Trophoblast cell (in vitro differentiated cells and primary cell): Measurements from ENCODE around the gene TANK.
A peak's percentile ranks its signal among the peaks of the same experiment; 100 is the strongest.
"Not testable (repeated sequence)": the region's sequence is repeated elsewhere in the genome, so short reads cannot be mapped to it uniquely, and the experiment has no call there.

Experiments used
- DNase-seq, 2 donors: peaks; one replicate each; pipeline ENCODE4 v3.0.0-alpha.2; 2016
- H2AFZ ChIP-seq: 2 replicates; pipeline ENCODE4 v1.6.1; 2013; ENCODE audit warnings: low read length, moderate library complexity, mild to moderate bottlenecking; ENCODE audit not compliant: insufficient read depth, poor library complexity
- H2AK5ac ChIP-seq: 2 replicates; pipeline ENCODE4 v1.6.1; 2013; ENCODE audit warnings: mild to moderate bottlenecking, low read length
- H2BK120ac ChIP-seq: 2 replicates; pipeline ENCODE4 v1.6.1; 2013; ENCODE audit warnings: low read length, mild to moderate bottlenecking, moderate library complexity; ENCODE audit not compliant: insufficient read depth, poor library complexity
- H2BK12ac ChIP-seq: 2 replicates; pipeline ENCODE4 v1.6.1; 2013; ENCODE audit warnings: mild to moderate bottlenecking, low read length, moderate library complexity
- H2BK5ac ChIP-seq: 2 replicates; pipeline ENCODE4 v1.6.1; 2013; ENCODE audit warnings: low read length, low read depth, moderate library complexity, mild to moderate bottlenecking; ENCODE audit not compliant: poor library complexity
- H3K14ac ChIP-seq: 2 replicates; pipeline ENCODE4 v1.6.1; 2013; ENCODE audit warnings: mild to moderate bottlenecking, low read length
- H3K18ac ChIP-seq: 2 replicates; pipeline ENCODE4 v1.6.1; 2013; ENCODE audit warnings: mild to moderate bottlenecking, low read length
- H3K23ac ChIP-seq: 2 replicates; pipeline ENCODE4 v1.6.1; 2013; ENCODE audit warnings: low read length
- H3K27ac ChIP-seq: 2 replicates; pipeline ENCODE4 v1.5.1; 2013; ENCODE audit warnings: low read depth, mild to moderate bottlenecking, inconsistent platforms, low read length, moderate library complexity
- H3K27me3 ChIP-seq: 2 replicates; pipeline ENCODE4 v1.6.1; 2013; ENCODE audit warnings: inconsistent platforms, mild to moderate bottlenecking, low read length, moderate library complexity; ENCODE audit not compliant: insufficient read depth
- H3K36me3 ChIP-seq, 2 experiments: 1 replicate in 1 of 2; 2 replicates in 1 of 2; pipeline ENCODE4 v1.6.1; 2013; ENCODE audit warnings: low read length in 2 of 2, mild to moderate bottlenecking in 2 of 2, moderate library complexity in 1 of 2; ENCODE audit not compliant: insufficient read depth in 2 of 2, control insufficient read depth in 1 of 2
- H3K4ac ChIP-seq: 2 replicates; pipeline ENCODE4 v1.6.1; 2013; ENCODE audit warnings: low read depth, mild to moderate bottlenecking, low read length, moderate library complexity
- H3K4me1 ChIP-seq, 2 experiments: 1 replicate in 1 of 2; 2 replicates in 1 of 2; pipeline ENCODE4 v1.6.1; 2013; ENCODE audit warnings: low read length in 2 of 2, mild to moderate bottlenecking in 2 of 2, moderate library complexity in 1 of 2; ENCODE audit not compliant: insufficient read depth in 2 of 2, control insufficient read depth in 1 of 2
- H3K4me2 ChIP-seq: 2 replicates; pipeline ENCODE4 v1.6.1; 2013; ENCODE audit warnings: inconsistent platforms, mild to moderate bottlenecking, low read length, moderate library complexity
- H3K4me3 ChIP-seq: 2 replicates; pipeline ENCODE4 v1.5.1; 2013; ENCODE audit warnings: mild to moderate bottlenecking, low read depth, low read length, inconsistent platforms
- H3K79me1 ChIP-seq: one replicate; pipeline ENCODE4 v1.6.1; 2013; ENCODE audit warnings: low read length
- H3K79me2 ChIP-seq: 2 replicates; pipeline ENCODE4 v1.6.1; 2013; ENCODE audit warnings: low read length, mild to moderate bottlenecking; ENCODE audit not compliant: control insufficient read depth, insufficient read depth, poor library complexity
- H3K9ac ChIP-seq: 2 replicates; pipeline ENCODE4 v1.6.1; 2013; ENCODE audit warnings: mild to moderate bottlenecking, low read length
- H3K9me3 ChIP-seq: 2 replicates; pipeline ENCODE4 v1.6.1; 2013; ENCODE audit warnings: low read depth, mild to moderate bottlenecking, control low read depth, inconsistent platforms, low read length; ENCODE audit not compliant: insufficient read depth
- H4K12ac ChIP-seq: 2 replicates; pipeline ENCODE4 v1.6.1; 2013; ENCODE audit warnings: low read depth, mild to moderate bottlenecking, low read length, moderate library complexity
- H4K8ac ChIP-seq: 2 replicates; pipeline ENCODE4 v1.6.1; 2013; ENCODE audit warnings: low read depth, mild to moderate bottlenecking, low read length, moderate library complexity
- H4K91ac ChIP-seq: one replicate; pipeline ENCODE4 v1.6.1; 2013; ENCODE audit warnings: low read depth, mild to moderate bottlenecking, low read length, moderate library complexity
- WGBS: extraction: QIAGEN DNeasy Blood & Tissue Kit; methylation state at CpG from one replicate; pipeline ENCODE4 v1.1.7; 2013; ENCODE audit warnings: missing lambda C conversion rate; ENCODE audit not compliant: insufficient read length, insufficient coverage; ENCODE audit errors: extremely low coverage; 5-methylcytosine and 5-hydroxymethylcytosine counted together

Gene TANK

DNA sequence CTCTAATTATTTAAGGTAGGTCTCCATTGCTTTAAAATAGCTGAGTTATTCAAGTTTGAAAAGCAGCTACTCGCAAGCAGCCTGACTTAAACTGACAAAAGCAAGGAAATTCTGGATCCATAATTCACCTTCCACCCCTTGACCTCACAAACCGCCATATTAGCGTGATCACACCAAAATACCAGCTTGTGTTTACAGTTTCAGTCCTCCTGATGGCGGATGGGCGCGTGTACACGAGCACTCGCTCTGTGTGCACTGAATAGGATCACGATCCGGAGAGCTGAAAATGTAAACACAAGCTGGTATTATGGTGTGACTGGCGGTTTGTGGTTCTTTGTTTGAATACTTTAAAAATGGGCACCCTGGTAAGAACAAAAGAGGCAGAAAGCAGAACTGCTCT is 105.6 kb downstream of the TANK start:
- Histone ChIP-seq H3K79me1 (no peaks in the 10 kb centered on the region), H4K91ac (no peak overlapping the region), H3K14ac (no peak overlapping the region), H3K4me1 (no peaks in the 10 kb centered on the region), H3K18ac (no peak overlapping the region), H3K4me3 (no peak overlapping the region), H4K12ac (no peak overlapping the region), H3K4me2 (no peak overlapping the region), H3K36me3 (no peaks in the 10 kb centered on the region), H4K8ac (no peak overlapping the region), H3K27ac (no peak overlapping the region), H3K23ac (no peak overlapping the region), H3K4ac (no peak overlapping the region), H3K9me3 (no peaks in the 10 kb centered on the region), H2AFZ (peak overlapping the region; percentile 32), H2BK5ac (no peak overlapping the region), H2AK5ac (no peak overlapping the region), H2BK12ac (no peak overlapping the region), H3K79me2 (no peaks in the 10 kb centered on the region), H3K9ac (no peak overlapping the region), H2BK120ac (no peak overlapping the region), H3K27me3 (no peaks in the 10 kb centered on the region)
- WGBS, result no CpG with 5 or more reads among the region's 11 CpGs
- DNase-seq, result no peak

DNA sequence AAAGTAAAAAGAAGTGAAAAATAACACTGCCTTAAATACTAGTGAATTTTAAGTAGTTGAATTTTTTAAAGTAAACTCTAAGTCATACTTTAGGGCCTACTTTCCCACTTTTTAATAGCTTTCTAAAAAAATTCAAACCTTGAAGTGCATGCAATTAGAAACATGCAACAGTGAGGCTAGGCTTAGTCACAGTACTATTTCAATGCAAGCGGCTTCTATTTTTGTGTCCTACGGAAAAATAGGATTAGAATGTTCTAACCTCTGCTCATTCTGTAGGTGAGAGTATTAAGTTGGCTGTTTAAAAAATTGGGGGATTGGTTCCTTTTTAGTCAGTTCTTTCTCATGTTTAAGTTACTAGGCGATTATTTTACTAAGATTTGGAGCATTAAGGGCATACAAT is 108.9 kb downstream of the TANK start:
- no peak overlapping the region for H3K27ac ChIP-seq
- no CpG with 5 or more reads among the region's 3 CpGs for WGBS

DNA sequence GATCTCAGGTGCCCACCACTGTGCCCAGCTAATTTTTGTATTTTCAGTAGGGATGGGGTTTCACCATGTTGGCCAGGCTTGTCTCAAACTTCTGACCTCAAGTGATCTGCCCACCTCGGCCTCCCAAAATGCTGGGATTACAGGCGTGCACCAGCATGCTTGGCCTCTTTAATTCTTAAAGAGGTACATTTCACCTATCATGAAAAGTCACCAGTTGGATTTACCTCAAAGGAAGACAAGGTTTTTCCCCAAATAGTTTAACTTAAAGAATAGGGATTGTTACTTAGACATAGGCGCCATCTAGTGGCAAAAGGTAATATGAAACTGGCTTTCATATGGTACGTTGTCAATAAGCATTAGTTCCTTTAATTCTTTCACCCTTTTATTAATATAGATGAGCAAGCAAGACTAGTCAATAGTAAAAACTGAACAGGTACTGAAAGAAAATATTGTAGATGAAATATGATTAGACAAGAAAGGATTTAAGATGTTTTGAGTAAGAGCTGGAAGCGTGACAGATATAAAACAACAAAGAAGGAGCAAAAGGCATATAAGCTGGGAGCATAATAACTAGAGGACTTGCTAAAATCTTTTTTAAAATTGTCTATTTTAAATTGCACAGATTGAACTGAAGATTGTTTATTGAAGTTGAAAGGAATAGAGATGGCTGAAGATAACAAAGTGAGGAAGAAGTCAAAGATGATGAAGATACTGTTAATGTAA is 113.0 kb downstream of the TANK start:
- no peak overlapping the region for H3K4me2 ChIP-seq
- no peak overlapping the region for H2BK12ac ChIP-seq
- no peaks in the 10 kb centered on the region for H3K27me3 ChIP-seq
- H4K91ac ChIP-seq, result no peak overlapping the region
- H3K27ac ChIP-seq, result no peak overlapping the region
- H3K4me3 ChIP-seq, result no peak overlapping the region
- H3K9ac ChIP-seq, result no peak overlapping the region
- H2AFZ ChIP-seq, result no peak overlapping the region
- H3K14ac ChIP-seq, result no peak overlapping the region
- H3K23ac ChIP-seq, result no peak overlapping the region
- no peak overlapping the region for H3K18ac ChIP-seq
- H2BK120ac ChIP-seq, result no peak overlapping the region
- DNase-seq, result peak; percentile 28 to 92
- H3K4ac ChIP-seq, result no peak overlapping the region
- no peaks in the 10 kb centered on the region for H3K36me3 ChIP-seq
- no peaks in the 10 kb centered on the region for H3K79me1 ChIP-seq
- no peaks in the 10 kb centered on the region for H3K79me2 ChIP-seq
- H2BK5ac ChIP-seq, result no peak overlapping the region
- no peaks in the 10 kb centered on the region for H3K4me1 ChIP-seq
- no CpG with 5 or more reads among the region's 5 CpGs for whole genome bisulfite sequencing
- H4K8ac ChIP-seq, result no peak overlapping the region
- H4K12ac ChIP-seq, result no peak overlapping the region
- no peaks in the 10 kb centered on the region for H3K9me3 ChIP-seq
- H2AK5ac ChIP-seq, result no peak overlapping the region

More for the DNA sequence above, 108.9 kb downstream of the TANK start:
- Histone ChIP-seq H3K79me1 (no peaks in the 10 kb centered on the region), H2BK120ac (no peak overlapping the region), H4K12ac (no peak overlapping the region), H3K23ac (no peak overlapping the region), H3K18ac (no peak overlapping the region), H2AFZ (no peak overlapping the region), H4K91ac (no peak overlapping the region), H3K36me3 (no peaks in the 10 kb centered on the region), H3K9me3 (no peaks in the 10 kb centered on the region), H3K4me1 (no peaks in the 10 kb centered on the region), H2BK5ac (no peak overlapping the region), H3K14ac (no peak overlapping the region), H3K9ac (no peak overlapping the region), H4K8ac (no peak overlapping the region), H2BK12ac (no peak overlapping the region), H3K79me2 (no peaks in the 10 kb centered on the region), H3K27me3 (no peaks in the 10 kb centered on the region), H3K4me2 (no peak overlapping the region), H3K4me3 (no peak overlapping the region), H3K4ac (no peak overlapping the region), H2AK5ac (no peak overlapping the region)
- DNase-seq, result peak in 1 of 2 donors; percentile 21

DNA sequence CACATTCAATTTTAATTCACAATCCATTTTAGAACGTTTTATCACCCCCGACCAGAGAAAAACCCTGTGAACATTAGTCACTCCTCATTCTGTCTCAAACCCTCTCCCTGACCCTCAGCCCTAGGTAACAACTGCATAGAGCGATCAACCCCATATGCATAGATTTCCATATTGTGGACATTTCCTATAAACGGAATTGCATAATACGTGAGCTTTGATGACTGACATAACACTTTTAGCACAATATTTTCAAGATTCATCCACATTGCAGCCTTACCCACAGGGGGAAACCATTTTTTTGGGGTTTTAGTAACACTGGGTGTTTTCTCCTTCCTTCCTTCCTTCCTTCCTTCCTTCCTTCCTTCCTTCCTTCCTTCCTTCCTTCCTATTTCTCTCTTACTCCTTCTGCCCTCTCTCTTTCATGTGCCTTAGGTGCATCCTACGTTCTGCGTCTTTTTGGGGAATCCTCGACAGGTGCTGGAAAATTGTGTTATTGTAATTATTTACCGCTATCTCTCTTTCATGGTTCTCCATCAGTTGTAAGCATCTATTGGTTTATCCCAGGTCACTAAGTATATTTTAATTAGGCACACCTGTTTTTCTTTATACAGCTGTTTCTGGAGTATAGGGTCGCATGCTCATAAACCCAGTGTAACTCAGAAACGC is 118.5 kb downstream of the TANK start:
- not testable (repeated sequence) for H4K91ac ChIP-seq, H3K27me3 ChIP-seq, H2BK120ac ChIP-seq, H3K36me3 ChIP-seq, H3K79me2 ChIP-seq, H3K27ac ChIP-seq, H3K23ac ChIP-seq, H3K18ac ChIP-seq, H3K4me1 ChIP-seq, H3K4ac ChIP-seq, H3K9ac ChIP-seq, H3K79me1 ChIP-seq, H4K8ac ChIP-seq, H3K9me3 ChIP-seq, H2AFZ ChIP-seq, H2BK5ac ChIP-seq, H2AK5ac ChIP-seq, H3K14ac ChIP-seq, H3K4me2 ChIP-seq, H2BK12ac ChIP-seq, H3K4me3 ChIP-seq, H4K12ac ChIP-seq
- DNase-seq, result peak in 1 of 2 donors; percentile 9
- WGBS, result no CpG with 5 or more reads among the region's 11 CpGs
